Coronary artery (tissue), 2 donors: ENCODE data around the gene CRCP.

Experiments
- DNase-seq: peaks from one replicate; pipeline ENCODE4 v3.0.0-alpha.2; 2017; ENCODE audit warnings: low spot score
- H3K27ac ChIP-seq, 2 donors: fragments of 200-600 bp; sonication (generic); one replicate each; pipeline ENCODE4 v1.5.1; 2016 to 2019
- H3K4me3 ChIP-seq: fragments of 200-600 bp; sonication (generic); 2 replicates; pipeline ENCODE4 v1.5.1; 2016; ENCODE audit warnings: mild to moderate bottlenecking, moderate library complexity
- TF ChIP-seq, protein P1 (sequence below): fragments of 200-600 bp; sonication (generic); IDR thresholded peaks from one replicate; pipeline ENCODE4 v1.5.1; 2019; ENCODE audit warnings: antibody characterized with exemption

CRCP gene

DNA sequence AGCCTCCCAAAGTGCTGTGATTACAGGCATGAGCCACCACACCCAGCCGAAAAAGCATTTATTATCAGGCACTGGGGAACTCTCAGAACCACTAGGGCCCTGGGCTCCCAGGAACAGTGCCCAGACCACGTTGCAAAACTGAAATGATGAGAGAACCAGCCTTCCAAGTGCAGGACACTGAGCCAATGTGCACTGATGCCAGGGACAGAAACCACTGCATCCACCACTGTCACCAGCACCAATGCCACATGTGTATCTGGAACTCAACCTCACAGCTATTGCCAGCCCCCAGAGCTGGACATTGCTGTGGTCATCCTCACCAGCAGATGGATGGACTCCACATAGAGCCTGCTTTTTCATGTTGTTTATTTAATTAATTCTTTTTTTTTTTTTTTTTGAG, 62.3 kb downstream of the CRCP start:
- Histone ChIP-seq H3K4me3 (no peak overlapping the region), H3K27ac (no peak overlapping the region)
- TF ChIP-seq, protein P1, sequence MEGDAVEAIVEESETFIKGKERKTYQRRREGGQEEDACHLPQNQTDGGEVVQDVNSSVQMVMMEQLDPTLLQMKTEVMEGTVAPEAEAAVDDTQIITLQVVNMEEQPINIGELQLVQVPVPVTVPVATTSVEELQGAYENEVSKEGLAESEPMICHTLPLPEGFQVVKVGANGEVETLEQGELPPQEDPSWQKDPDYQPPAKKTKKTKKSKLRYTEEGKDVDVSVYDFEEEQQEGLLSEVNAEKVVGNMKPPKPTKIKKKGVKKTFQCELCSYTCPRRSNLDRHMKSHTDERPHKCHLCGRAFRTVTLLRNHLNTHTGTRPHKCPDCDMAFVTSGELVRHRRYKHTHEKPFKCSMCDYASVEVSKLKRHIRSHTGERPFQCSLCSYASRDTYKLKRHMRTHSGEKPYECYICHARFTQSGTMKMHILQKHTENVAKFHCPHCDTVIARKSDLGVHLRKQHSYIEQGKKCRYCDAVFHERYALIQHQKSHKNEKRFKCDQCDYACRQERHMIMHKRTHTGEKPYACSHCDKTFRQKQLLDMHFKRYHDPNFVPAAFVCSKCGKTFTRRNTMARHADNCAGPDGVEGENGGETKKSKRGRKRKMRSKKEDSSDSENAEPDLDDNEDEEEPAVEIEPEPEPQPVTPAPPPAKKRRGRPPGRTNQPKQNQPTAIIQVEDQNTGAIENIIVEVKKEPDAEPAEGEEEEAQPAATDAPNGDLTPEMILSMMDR = no peak
- no peak for DNase-seq

DNA sequence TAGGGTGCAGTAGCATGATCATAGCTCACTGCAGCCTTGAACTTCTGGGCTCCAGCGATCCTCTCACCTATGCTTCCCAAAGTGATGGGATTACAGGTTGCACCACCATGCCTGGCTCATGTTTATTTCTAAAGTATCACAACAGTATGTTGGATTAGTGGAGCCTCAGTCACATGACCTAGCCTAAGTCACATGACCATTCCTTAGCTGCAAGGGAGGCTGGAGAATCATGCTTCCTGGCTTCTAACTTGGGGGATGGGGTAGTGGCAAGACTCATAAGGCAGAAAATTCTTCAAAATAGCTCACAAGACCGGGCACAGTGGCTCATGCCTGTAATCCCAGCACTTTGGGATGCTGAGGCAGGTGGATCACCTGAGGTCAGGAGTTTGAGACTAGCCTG, 63.6 kb downstream of the CRCP start:
- Histone ChIP-seq H3K4me3 (no peak overlapping the region), H3K27ac (no peak overlapping the region)
- TF ChIP-seq, protein P1 = no peak
- DNase-seq = no peak

DNA sequence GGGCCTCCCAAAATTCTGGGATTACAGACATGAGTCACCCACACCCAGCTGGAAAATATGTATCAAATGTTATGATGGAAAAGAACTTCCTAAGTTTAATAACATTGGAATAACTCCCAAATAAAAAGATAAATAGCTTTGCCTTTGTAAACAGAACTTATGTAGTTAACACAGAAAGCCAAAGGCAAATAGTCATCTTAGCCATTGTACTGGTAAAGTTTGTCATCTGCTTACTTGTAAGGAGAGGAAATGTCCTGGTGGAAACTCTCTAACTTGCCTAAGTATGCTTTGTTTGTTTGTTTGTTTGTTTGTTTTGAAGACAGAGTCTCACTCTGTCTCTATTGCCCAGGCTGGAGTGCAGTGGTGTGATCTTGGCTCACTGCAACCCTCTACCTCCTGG, 66.7 kb downstream of the CRCP start:
- no peak overlapping the region for H3K27ac ChIP-seq
- DNase-seq = no peak
- no peak overlapping the region for H3K4me3 ChIP-seq
- TF ChIP-seq, protein P1 = no peak

DNA sequence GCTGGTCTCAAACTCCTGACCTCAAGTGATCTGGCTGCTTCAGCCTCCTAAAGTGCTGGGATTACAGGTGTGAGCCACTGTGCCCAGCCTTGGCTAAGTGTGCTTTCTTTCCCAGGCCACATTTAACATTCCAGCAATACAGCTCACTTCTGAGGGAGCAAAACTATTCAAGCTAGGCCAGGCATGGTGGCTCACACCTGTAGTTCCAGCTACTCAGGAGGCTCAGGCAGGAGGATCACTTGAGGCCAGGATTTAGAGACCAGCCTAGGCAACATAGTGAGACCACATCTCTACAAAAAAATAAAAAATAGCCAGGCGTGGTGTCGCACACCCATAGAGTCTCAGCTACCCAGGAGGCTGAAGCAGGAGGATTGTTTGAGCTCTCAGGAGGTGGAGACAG, 67.2 kb downstream of the CRCP start:
- H3K27ac ChIP-seq = no peak overlapping the region
- TF ChIP-seq, protein P1 = no peak
- no peak overlapping the region for H3K4me3 ChIP-seq
- no peak for DNase-seq

DNA sequence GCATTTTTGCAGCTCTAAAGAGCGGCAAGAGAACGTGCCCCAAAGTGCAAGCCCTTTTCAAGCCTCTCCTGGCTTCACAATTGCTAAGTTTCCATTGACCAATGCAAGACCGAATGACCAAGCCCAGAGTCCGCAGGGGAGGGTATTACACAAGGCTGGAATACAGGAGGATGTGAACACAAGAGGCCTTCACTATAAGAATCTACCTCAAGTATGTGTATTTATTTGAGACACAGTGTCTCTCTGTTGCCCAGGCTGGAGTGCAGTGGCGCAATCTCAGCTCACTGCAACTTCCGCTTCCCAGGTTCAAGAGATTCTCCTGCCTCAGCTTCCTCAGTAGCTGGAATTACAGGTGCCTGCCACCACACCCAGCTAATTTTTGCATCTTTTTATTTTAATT, 68.3 kb downstream of the CRCP start:
- Histone ChIP-seq H3K4me3 (no peak overlapping the region), H3K27ac (no peak overlapping the region)
- TF ChIP-seq, protein P1 = no peak
- no peak for DNase-seq

DNA sequence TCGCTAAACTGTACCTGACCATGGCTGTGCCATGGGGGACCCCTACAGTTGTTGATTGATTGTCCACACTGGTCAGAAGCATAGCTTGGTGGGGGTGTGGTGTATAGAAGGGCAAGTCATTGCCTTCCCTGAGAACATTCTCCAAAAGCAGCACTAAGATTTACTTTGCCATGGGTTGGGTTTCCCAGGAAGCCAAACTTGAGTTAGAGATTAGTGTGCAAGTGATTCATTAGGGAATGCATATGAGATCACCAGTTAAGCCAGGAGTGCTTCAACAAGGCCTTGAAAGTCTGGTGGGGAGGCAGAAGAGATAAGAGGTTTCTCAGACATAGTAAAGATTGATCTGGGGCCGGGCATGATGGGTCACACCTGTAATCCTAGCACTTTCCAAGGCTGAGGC, 69.1 kb downstream of the CRCP start:
- H3K4me3 ChIP-seq = no peak overlapping the region
- TF ChIP-seq, protein P1 = no peak
- DNase-seq = no peak
- H3K27ac ChIP-seq = no peak overlapping the region

DNA sequence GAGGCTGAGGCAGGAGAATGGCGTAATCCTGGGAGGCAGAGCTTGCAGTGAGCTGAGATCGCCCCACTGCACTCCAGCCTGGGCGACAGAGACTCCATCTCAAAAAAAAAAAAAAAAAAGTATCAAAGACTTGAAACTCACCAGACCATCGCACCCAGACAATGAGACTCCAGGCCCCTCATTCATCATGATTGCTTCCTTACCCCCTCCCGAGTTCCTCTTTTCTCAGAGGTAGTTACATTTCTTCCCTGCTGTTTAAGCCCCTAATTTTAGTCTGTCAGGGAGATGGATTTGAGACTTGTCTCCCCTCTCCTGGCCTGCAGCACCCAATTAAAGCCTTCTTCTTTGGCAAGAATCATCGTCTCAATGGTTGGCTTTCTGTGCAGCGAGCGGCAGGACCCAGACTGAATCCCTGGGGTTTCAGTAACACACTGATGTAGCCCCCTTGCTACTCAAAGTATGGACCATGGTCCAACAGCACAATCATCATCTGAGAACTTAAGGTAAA, 71.1 kb downstream of the CRCP start:
- TF ChIP-seq, protein P1 = no peak
- Histone ChIP-seq H3K27ac (no peak overlapping the region), H3K4me3 (no peak overlapping the region)
- DNase-seq = no peak
